Cardiac muscle cell (in vitro differentiated cells and primary cell): ENCODE data around the gene CRACR2B. TPM values are rescaled to one million over a fixed set of nuclear protein-coding genes. Genes with fewer than 3 reads are reported as not detected.

Experiments used
- DNase-seq, 2 donors: peaks; one replicate each; pipeline versions ENCODE4 v3.0.0 to v3.0.0-alpha.2; 2010 to 2017; ENCODE audit warnings: low read depth in 1 of 2, low spot score in 1 of 2
- H3K27ac ChIP-seq: fragments of 200-600 bp; sonication (generic); 2 replicates; pipeline ENCODE4 v1.5.1; 2016
- H3K27me3 ChIP-seq: fragments of 200-600 bp; sonication (generic); 2 replicates; pipeline ENCODE4 v1.6.0; 2016; ENCODE audit warnings: control low read depth
- H3K36me3 ChIP-seq: fragments of 200-600 bp; sonication (generic); 2 replicates; pipeline ENCODE4 v1.5.1; 2016; ENCODE audit warnings: control low read depth
- H3K4me1 ChIP-seq: fragments of 200-600 bp; sonication (generic); 2 replicates; pipeline ENCODE4 v1.8.1; 2017; ENCODE audit warnings: low read depth, mild to moderate bottlenecking, mixed run types
- H3K4me3 ChIP-seq: fragments of 200-600 bp; sonication (generic); 2 replicates; pipeline ENCODE4 v1.5.1; 2016; ENCODE audit warnings: mild to moderate bottlenecking
- H3K9me3 ChIP-seq: fragments of 200-600 bp; sonication (generic); 2 replicates; pipeline ENCODE4 v1.5.1; 2017; ENCODE audit warnings: low read depth, mild to moderate bottlenecking, control low read depth
- CTCF ChIP-seq: IDR thresholded peaks from 2 replicates; pipeline ENCODE4 v1.5.1; 2012; ENCODE audit warnings: low read depth, mild to moderate bottlenecking, low read length
- polyA plus RNA-seq: library from polyadenylated mRNA; unstranded; fragments of >200 nt; fragmentation: Nextera tagmentation; extraction: Ambion mirVana; gene quantifications from 2 replicates; pipeline ENCODE4 v1.2.1, GENCODE V29; 2016
- total RNA-seq: library from RNA; depleted of rRNA; stranded (reverse); fragments of >200 nt; gene quantifications from 2 replicates; pipeline ENCODE4 v1.2.3, GENCODE V29; 2016

Gene CRACR2B
- total and polyA plus RNA-seq, 2 experiments from 2014 or later: 84.5 to 91.0 TPM

DNA sequence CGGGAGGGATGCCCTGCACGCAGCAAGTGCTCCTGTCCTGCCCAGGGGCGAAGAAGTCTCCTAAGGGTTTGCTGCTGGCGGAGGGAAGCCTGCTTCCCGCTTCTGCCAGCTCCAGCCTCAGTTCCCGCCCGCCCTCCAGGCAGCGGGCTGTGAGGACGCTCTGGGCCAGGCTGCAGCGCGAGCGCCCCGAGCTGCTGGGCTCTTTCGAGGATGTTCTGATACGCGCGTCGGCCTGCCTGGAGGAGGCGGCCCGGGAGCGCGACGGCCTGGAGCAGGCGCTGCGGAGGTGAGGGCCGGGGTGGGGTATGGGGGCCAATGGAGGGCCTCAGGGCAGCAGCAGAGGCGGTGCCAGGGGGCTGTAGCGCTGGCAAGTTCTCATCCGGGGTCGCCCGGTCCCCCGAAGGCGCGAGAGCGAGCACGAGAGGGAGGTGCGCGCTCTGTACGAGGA lies 2.2 kb downstream of the CRACR2B start:
- H3K4me1 ChIP-seq: peaks cover 34% of the 10 kb centered on the region
- TF ChIP-seq CTCF: no peak
- no peaks in the 10 kb centered on the region for H3K9me3 ChIP-seq
- H3K27me3 ChIP-seq: peaks cover 29% of the 10 kb centered on the region
- peak overlapping the region; percentile 31 for H3K4me3 ChIP-seq
- no peak for DNase-seq
- H3K27ac ChIP-seq: no peak overlapping the region
- H3K36me3 ChIP-seq: no peaks in the 10 kb centered on the region

GRCh38 chr11:830295-831117 lies 2.8 kb downstream of the CRACR2B start:
- DNase-seq: peak; percentile 67 to 90
- peaks cover 29% of the 10 kb centered on the region for H3K27me3 ChIP-seq
- H3K27ac ChIP-seq: no peak overlapping the region
- peak overlapping the region; percentile 31 for H3K4me3 ChIP-seq
- no peaks in the 10 kb centered on the region for H3K9me3 ChIP-seq
- TF ChIP-seq CTCF: no peak
- H3K36me3 ChIP-seq: no peaks in the 10 kb centered on the region
- H3K4me1 ChIP-seq: peaks cover 34% of the 10 kb centered on the region

GRCh38 chr11:831118-831864 lies 3.6 kb downstream of the CRACR2B start:
- Histone ChIP-seq H3K4me3 (no peak overlapping the region), H3K9me3 (no peaks in the 10 kb centered on the region), H3K4me1 (peaks cover 34% of the 10 kb centered on the region), H3K36me3 (no peaks in the 10 kb centered on the region), H3K27me3 (peaks cover 29% of the 10 kb centered on the region), H3K27ac (no peak overlapping the region)
- no peak for TF ChIP-seq CTCF
- no peak for DNase-seq

DNA sequence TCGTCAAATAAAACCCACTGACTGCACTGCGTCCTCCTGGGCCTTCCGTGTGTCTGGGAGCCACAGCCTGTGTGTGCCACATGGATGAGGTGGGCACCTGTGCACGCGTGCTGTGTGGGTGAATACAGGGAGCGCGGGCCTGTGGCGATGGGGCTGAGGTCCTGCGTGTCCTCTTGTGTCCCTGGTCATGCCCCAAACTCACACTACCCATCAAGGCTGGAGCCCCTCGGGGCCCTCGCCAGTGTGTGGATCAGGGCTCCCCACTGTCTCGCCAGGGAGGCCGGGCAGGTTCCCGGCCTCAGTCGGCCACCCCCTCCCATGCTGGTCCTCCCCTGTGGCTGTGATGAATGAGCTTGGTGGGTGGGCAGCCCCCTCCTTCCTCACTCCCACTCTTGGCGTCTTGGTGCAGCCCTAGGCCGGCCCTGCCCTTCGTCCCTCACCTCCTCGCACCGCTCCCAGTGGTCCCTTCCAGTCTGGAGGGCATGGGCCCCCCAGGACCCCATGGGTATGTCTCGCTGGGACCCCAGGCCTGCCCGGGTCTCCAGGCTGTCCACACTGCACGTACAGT lies 4.3 kb downstream of the CRACR2B start:
- H3K27me3 ChIP-seq: peaks cover 29% of the 10 kb centered on the region
- H3K4me1 ChIP-seq: peaks cover 30% of the 10 kb centered on the region
- no peaks in the 10 kb centered on the region for H3K9me3 ChIP-seq
- no peak overlapping the region for H3K27ac ChIP-seq
- DNase-seq: no peak
- H3K4me3 ChIP-seq: peak overlapping the region; percentile 65
- no peak for TF ChIP-seq CTCF
- H3K36me3 ChIP-seq: peaks cover 6% of the 10 kb centered on the region

DNA sequence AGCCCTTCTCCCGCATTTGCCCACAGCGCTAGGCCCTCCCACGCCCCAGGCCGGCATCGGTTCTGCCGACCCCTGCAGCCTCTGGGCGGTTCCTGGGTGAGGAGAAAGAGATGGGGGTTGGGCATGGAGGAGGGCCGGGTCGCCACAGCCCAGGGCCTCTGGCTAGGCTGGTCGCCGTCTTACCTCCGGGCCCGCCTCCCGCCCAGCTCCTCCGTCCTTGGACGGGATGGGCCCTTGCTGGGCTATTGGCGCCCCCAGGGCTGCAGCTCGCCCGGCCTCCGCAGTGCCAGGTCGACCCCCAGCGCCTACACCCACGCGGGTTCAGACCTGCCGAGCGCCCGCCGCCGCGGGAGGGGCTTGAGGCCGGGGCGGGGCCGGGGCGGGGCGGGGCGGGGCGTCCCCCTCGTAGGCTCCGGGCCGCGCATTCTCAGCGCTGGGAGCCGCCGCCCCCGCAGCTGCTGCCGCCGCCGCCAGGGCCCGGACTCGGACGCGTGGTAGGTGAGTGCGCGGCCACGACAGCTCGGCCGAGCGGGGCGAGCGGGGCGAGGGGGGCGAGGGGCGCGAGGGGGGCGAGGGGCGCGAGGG lies 4.9 kb downstream of the CRACR2B start, which contains the start of gene CD151:
CD151 (plus strand) TSS at position 424 of the 585 bp plus-strand sequence. CDS start 3,118 bp downstream, outside the sequence.
- peak within 1 kb of the TSS; percentile 65 for H3K4me3 ChIP-seq
- peaks cover 29% of the 10 kb centered on the region for H3K27me3 ChIP-seq
- peak; percentile 65 to 79 for DNase-seq
- peaks cover 12% of the 10 kb centered on the region for H3K36me3 ChIP-seq
- no peaks in the 10 kb centered on the region for H3K9me3 ChIP-seq
- H3K4me1 ChIP-seq: peaks cover 28% of the 10 kb centered on the region
- peak within 1 kb of the TSS; percentile 67 for H3K27ac ChIP-seq
- TF ChIP-seq CTCF: no peak
